Stimulated activated CD4-positive, alpha-beta T cell treated with anti-CD3 and anti-CD28 coated beads, Interleukin-2, amount 100 ng/mL, for 48 hours (primary cell): ENCODE measurements around the gene ZBTB7C.

Experiments used
- DNase-seq, 2 donors: peaks; one replicate each; pipeline ENCODE4 v3.0.0-alpha.2; 2020

The ZBTB7C gene

DNA sequence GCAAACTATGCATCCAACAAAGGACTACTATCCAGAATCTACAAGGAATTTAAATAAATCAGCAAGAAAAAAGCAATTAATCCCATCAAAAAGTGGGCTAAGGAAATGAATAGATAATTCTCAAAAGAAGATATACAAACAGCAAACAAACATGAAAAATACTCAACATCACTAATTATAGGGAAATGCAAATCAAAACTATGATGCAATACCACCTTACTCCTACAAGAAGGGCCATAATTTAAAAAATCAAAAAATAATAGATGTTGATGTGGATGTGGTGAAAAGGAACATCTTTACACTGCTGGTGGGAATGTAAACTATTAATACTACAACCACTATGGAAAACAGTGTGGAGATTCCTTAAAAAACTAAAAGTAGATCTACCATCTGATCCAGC lies 164.7 kb downstream of the ZBTB7C start:
- no peak for DNase-seq

- DNase-seq, result no peak
These were observed 170.5 kb downstream of the ZBTB7C start for GRCh38 chr18:48238636-48239035.

GRCh38 chr18:48238206-48238605 lies 171.0 kb downstream of the ZBTB7C start:
- DNase-seq, result no peak

- DNase-seq, result no peak
These were observed 172.4 kb downstream of the ZBTB7C start for GRCh38 chr18:48236822-48237221.

- DNase-seq, result no peak
These were observed 178.6 kb downstream of the ZBTB7C start for GRCh38 chr18:48230467-48231113.

DNA sequence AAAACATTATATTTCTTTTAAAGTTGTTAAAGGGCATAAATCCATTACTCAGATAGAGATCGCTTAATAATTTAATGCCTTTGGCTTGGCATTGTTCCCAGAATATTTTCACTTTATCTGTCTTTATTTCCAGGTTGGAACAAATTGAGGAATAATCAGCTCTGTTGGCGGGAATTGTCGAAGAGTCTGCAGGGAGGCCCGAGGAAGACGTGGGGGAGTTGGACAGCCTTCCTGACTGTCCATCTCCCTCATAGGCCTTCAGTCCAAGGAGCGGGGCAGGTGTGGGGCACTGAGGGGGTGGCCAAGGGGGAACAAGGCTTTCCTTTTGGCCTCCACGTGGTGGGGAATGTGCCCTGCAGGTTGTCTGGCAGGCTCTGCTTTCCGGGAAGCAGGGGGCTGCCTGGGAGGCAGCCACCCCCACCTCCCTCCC lies 179.6 kb downstream of the ZBTB7C start:
- DNase-seq, result no peak

DNA sequence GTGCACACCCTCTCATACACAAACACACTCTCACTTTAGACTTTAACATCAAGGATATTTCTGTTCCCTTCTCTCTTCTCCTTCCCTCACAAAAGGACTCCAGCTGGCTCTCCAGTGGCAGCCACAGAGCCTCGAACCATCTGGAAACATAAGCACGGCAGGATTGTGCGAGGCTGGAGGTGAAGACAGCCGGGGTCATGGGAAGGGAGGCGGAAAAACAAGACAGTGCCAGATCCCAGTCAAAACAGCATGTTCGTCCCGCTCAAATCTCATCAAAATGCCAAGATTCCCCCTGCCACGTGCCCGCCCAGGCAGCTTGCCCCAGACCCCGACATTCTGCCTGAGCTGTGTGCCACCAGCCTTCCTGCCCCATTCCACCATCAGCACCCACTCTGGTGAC lies 180.3 kb downstream of the ZBTB7C start:
- DNase-seq, result no peak

- no peak for DNase-seq
These were observed 180.9 kb downstream of the ZBTB7C start for GRCh38 chr18:48228301-48228715.

DNA sequence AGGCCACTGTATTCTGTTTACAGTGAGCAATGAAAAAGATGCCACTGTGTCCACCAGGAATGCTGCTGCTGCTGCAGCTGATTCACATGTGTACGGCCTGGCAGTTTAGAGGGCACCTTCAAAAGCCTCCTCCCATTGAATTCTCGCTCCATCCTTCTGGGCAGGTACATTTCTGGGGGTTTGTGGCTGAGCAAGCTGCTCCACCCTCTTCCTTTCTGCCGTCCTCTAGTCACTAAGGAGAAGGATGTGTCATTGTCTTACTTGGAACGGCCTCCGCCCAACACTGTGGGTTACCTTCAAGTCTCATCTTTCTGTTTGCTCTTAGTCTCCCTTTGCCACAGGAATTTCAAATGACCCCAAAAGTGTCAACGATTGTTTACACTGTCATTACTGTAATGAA lies 182.0 kb downstream of the ZBTB7C start:
- peak in 1 of 2 donors; percentile 3 for DNase-seq

DNA sequence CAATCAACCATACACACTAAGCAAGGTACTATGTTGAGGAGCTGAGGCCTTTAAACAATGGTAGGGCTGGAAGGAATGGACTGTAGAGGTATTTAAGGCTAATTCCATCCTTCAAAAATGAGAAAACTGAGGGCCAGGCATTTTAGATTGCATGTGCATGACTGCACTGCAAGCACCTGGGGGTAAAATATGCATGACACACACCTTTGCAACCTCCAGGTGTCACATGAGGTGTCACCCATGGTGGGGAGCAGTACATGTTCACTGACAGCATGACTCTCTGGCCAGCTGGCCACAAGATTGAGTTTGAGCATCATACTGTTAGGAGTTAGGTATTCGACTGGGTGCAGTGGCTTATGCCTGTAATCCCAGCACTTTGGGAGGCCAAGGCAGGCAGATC lies 182.8 kb downstream of the ZBTB7C start:
- DNase-seq, result no peak

GRCh38 chr18:48222118-48222517 lies 187.1 kb downstream of the ZBTB7C start:
- DNase-seq, result no peak

GRCh38 chr18:48219810-48220499 lies 189.2 kb downstream of the ZBTB7C start:
- no peak for DNase-seq

DNA sequence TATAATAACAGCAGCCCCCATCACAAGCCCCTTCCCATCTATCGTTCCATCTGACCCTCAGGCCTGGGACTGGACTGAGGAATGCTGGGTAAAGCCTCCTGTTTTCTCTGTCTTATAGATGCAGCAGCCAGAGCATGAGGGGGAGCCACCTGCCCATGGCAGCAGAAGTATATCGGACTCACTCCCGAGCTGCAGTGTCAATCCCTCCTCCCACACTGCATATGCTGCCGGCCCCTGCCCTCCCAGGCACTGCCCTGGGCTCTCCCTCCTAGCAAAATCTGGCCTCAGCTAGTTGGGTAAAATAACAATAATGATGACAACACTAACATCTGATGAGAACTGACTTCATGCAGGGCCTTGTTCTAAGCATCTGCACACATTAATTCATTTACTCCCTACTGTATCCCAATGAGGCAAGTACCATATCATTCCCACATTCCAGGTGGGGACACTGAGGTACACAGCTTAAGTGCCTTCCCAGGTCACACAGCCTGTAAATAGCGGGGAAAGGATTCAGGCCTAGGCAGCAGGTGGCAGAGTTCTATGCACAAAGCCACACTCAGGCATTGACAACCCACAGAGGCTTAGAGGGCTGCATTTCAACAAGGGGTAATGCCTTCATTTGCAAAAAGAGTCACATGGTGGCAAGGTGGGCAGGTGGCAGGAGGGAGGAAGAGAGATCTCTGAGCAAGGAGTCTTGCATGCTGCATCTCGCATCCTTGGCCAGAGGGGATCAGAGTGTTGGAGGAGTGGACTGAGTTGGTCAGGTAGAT lies 190.0 kb downstream of the ZBTB7C start:
- DNase-seq, result no peak

- DNase-seq, result no peak
These were observed 190.7 kb downstream of the ZBTB7C start for GRCh38 chr18:48218285-48219022.

DNA sequence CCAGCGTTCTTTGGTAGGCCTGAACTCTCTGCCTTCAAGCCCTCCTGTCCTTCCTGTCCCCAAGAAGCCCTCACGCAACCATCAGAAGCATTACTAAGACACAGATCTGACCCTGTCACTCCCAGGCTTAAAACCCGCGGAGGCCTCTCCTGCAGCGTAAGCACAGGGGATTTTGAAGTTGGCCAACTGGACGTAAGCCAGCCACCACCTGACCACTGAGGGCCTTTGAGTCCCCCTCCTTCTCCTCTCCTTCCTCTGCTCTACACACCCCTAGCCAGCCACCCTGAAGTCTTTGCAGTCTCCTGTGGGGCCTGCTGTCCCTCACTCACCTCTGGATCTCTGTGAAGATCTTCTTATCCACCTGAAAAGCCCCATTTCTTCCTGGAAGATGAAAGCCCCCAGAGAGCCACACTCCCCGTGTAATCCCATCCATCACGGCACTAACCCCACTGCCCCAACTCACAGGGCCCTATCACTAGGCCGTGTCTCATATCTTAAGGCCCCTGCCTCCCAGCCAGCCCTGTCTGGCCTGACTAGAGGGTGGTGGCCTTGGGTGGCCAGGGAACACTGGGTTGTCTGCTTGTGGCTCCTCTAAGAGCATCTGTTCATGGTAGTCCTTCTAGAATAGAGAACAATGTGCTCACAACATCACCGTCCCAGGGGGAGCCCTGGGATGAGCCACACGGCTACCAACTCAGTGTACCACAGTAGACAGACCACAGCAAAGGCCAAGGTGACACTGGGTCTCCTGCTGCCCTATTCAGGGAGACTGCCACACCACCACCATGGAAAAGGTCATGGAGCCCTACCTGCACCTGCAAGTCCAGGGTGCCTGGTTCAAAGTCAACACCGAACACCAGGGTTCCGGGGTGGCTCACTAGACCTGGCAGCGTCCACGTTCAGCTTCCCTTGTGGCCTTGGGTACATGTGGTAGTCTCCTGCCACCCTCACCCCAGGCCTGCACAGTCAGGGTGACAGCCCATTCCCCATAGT lies 191.6 kb downstream of the ZBTB7C start:
- DNase-seq, result no peak

DNA sequence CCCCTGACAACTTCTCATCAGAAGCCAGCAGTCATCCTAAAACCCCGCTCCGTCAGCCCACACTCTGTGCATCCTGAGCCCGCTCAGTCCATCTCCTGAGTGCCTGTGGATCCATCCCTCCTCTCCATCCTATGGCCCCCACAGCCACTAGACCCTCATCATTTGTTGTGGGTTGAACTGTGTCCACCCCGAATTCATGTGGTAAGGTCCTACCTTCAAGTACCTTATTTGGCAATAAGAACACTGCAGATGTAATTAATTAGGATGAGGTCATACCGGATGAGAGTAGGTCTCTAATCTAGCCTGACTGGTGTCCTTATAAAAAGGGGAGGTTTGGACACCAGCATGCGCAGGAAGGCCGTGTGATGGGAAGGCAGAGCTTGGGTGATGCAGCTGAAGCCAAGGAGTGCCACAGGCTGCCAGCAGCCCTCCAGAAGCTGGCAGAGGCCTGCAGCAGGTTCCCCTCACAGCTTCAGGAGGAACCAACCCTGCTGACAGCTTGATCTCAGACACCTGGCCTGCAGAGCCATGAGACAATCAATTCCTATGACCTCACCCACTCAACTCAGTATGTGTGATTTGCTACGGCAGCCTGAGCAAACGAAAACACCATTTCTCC lies 192.4 kb downstream of the ZBTB7C start:
- DNase-seq, result no peak

- no peak for DNase-seq
These were observed 193.1 kb downstream of the ZBTB7C start for GRCh38 chr18:48215876-48216638.

DNA sequence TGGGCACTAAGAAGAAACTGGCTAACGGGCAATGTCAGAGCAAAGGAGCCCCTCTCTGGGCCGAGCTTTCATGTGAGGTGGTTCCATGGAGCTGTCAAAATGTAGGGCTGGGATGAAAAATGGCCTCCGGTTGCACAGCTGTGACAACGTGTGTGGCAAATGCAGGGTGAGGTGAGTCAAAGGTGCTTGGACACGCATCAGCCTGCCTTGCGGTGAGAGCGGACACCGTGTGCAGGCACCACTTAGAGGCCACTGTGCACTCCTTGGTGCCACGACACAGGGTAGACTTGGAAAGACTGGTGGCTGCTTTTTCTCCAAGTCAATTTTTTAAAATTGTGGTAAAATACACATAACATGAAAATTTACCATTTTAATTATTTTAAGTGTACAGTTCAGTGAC lies 195.4 kb downstream of the ZBTB7C start:
- DNase-seq, result no peak

DNA sequence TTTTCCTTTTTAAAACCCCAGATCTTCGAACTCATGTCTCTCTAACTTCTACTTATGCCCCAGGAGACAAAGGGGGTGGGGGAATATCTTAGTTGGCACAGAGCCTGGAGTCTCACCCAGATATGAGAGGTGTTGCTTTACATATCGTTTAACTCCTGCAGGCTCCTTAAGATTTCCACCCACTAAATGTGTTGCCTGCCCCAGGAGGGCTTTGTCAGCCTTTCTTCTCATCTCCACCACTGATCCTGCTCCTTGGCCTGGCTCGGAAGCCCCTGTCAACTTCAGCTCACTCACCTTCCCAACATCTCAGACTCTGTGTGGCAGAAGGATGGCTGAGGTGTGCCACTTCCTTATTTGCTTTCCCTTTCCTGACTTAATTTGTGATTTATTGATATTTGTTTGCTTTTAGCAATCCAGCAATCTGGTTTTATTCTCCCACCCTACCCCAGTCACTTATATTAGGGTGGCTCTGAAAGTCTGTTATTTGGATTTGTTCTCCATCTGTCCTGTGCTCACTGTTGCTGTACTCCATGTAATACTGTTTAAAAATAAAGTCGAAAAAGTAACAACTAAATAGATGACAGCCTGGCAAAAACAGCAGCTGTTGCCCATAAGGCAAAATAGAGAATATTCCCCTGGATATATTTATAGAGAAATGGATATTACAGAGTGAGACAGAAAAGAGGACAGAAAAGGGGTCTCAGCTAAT lies 200.6 kb downstream of the ZBTB7C start:
- no peak for DNase-seq

GRCh38 chr18:48207733-48208132 lies 201.4 kb downstream of the ZBTB7C start:
- no peak for DNase-seq
